Peyer's patch (tissue), 4 donors: Measurements from ENCODE around the gene MKS1. TPM values are rescaled to one million over a fixed set of nuclear protein-coding genes. Genes with fewer than 3 reads are reported as not detected.

Source experiments
- DNase-seq, 3 donors: peaks; one replicate each; pipeline ENCODE4 v3.0.0-alpha.2; 2017 to 2019
- H3K27ac ChIP-seq, 4 donors: fragments of 200-600 bp; sonication (generic); one replicate each; pipeline ENCODE4 v1.5.1; 2016 to 2019
- H3K27me3 ChIP-seq, 2 donors: fragments of 200-600 bp; sonication (generic); one replicate each; pipeline ENCODE4 v1.5.1; 2019
- H3K36me3 ChIP-seq, 3 donors: fragments of 200-600 bp; sonication (generic); one replicate each; pipeline ENCODE4 v1.5.1; 2016 to 2019
- H3K4me1 ChIP-seq, 4 donors: fragments of 200-600 bp; sonication (generic); one replicate each; pipeline ENCODE4 v1.5.1; 2016 to 2019
- H3K4me3 ChIP-seq, 4 donors: fragments of 200-600 bp; sonication (generic); 1 replicate in 3 of 4; 2 replicates in 1 of 4; pipeline ENCODE4 v1.5.1; 2016 to 2019; ENCODE audit warnings: mild to moderate bottlenecking in 1 of 4
- H3K9me3 ChIP-seq, 4 donors: fragments of 200-600 bp; sonication (generic); one replicate each; pipeline ENCODE4 v1.5.1; 2016 to 2019; ENCODE audit warnings: mild to moderate bottlenecking in 1 of 4
- CTCF ChIP-seq, 6 experiments: fragments of 450-650 bp in 4 of 6; fragments of 200-600 bp in 2 of 6; sonication (generic) in 1 of 6; IDR thresholded peaks; one replicate each; pipeline ENCODE4 v1.5.1; 2017 to 2019; ENCODE audit warnings: antibody characterized with exemption in 6 of 6, mild to moderate bottlenecking in 3 of 6, moderate library complexity in 1 of 6
- POLR2A ChIP-seq, 2 donors: fragments of 450-650 bp; IDR thresholded peaks; one replicate each; pipeline ENCODE4 v1.5.1; 2017; ENCODE audit warnings: antibody characterized with exemption in 2 of 2, mild to moderate bottlenecking in 2 of 2, moderate library complexity in 2 of 2
- total RNA-seq, 4 donors: library from RNA; depleted of rRNA; stranded (reverse); fragments of >200 nt; gene quantifications; one replicate each; pipeline ENCODE4 v1.1.0, GENCODE V29; 2016

Gene MKS1
- total RNA-seq, 4 donors from 2014 or later, result 6.7 to 20.9 (median 14.8) TPM

GRCh38 chr17:58219789-58220183 lies 731 bp upstream of the MKS1 start:
- Histone ChIP-seq H3K4me1 (peaks cover 0 to 6% (median 2%) of the 10 kb centered on the region in 4 donors), H3K27ac (peak overlapping the region; percentile 67 to 82 (median 77)), H3K4me3 (peak overlapping the region; percentile 58 to 95 (median 75)), H3K9me3 (no peaks in the 10 kb centered on the region), H3K36me3 (peaks cover 0 to 1% (median 0%) of the 10 kb centered on the region in 3 donors), H3K27me3 (no peaks in the 10 kb centered on the region)
- DNase-seq, result no peak
- no peak for TF ChIP-seq POLR2A (IDR thresholded peaks at IDR 0.05)
- TF ChIP-seq CTCF (IDR thresholded peaks at IDR 0.05), result no peak

- H3K27ac ChIP-seq, result no peak overlapping the region
- H3K4me1 ChIP-seq, result peaks cover 0 to 6% (median 2%) of the 10 kb centered on the region in 4 donors
- no peaks in the 10 kb centered on the region for H3K27me3 ChIP-seq
- no peak overlapping the region for H3K4me3 ChIP-seq
- TF ChIP-seq POLR2A (IDR thresholded peaks at IDR 0.05) (no peak), CTCF (IDR thresholded peaks at IDR 0.05) (no peak)
- H3K36me3 ChIP-seq, result peaks cover 0 to 20% (median 0%) of the 10 kb centered on the region in 3 donors
- DNase-seq, result no peak
- H3K9me3 ChIP-seq, result no peaks in the 10 kb centered on the region
These were observed 1.3 kb downstream of the MKS1 start for GRCh38 chr17:58217766-58218165.

GRCh38 chr17:58215685-58216084 lies 3.4 kb downstream of the MKS1 start:
- no peaks in the 10 kb centered on the region for H3K27me3 ChIP-seq
- H3K4me1 ChIP-seq, result peaks cover 0 to 6% (median 2%) of the 10 kb centered on the region in 4 donors
- H3K9me3 ChIP-seq, result no peaks in the 10 kb centered on the region
- H3K27ac ChIP-seq, result no peak overlapping the region
- no peak overlapping the region for H3K4me3 ChIP-seq
- no peak for DNase-seq
- H3K36me3 ChIP-seq, result peaks cover 0 to 34% (median 0%) of the 10 kb centered on the region in 3 donors
- no peak for TF ChIP-seq CTCF (IDR thresholded peaks at IDR 0.05)

- H3K36me3 ChIP-seq, result peaks cover 0 to 56% (median 0%) of the 10 kb centered on the region in 3 donors
- no peak for DNase-seq
- no peaks in the 10 kb centered on the region for H3K9me3 ChIP-seq
- no peaks in the 10 kb centered on the region for H3K27me3 ChIP-seq
- TF ChIP-seq CTCF (IDR thresholded peaks at IDR 0.05) (peak in 1 of 6 experiments; percentile 18), POLR2A (IDR thresholded peaks at IDR 0.05) (no peak)
- no peak overlapping the region for H3K27ac ChIP-seq
- no peak overlapping the region for H3K4me3 ChIP-seq
- no peaks in the 10 kb centered on the region for H3K4me1 ChIP-seq
These were observed 8.1 kb downstream of the MKS1 start for GRCh38 chr17:58210922-58211321.

DNA sequence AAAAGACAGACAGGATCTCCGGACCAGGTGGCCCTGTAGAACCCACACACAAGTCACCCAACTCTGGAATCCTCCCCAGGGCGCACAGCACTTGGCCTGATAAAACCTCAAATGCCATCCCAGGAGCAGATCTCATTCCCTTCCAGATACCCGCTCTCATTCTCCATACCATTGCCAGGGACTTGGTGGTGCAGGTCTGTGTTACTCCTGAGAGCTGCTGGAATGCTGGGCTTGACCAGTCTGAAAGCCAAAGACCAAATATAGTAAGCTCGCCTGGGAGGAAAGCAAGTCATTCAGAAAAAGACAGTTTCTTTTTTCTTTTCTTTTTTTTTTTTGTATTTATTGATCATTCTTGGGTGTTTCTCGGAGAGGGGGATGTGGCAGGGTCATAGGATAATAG lies 10.7 kb downstream of the MKS1 start:
- DNase-seq, result no peak
- TF ChIP-seq CTCF (IDR thresholded peaks at IDR 0.05) (no peak), POLR2A (IDR thresholded peaks at IDR 0.05) (no peak)
- no peaks in the 10 kb centered on the region for H3K4me1 ChIP-seq
- H3K27ac ChIP-seq, result no peak overlapping the region
- peaks cover 0 to 44% (median 0%) of the 10 kb centered on the region in 3 donors for H3K36me3 ChIP-seq
- no peak overlapping the region for H3K4me3 ChIP-seq
- no peaks in the 10 kb centered on the region for H3K27me3 ChIP-seq
- no peaks in the 10 kb centered on the region for H3K9me3 ChIP-seq

- DNase-seq, result no peak
- Histone ChIP-seq H3K27me3 (no peaks in the 10 kb centered on the region), H3K4me3 (no peak overlapping the region), H3K27ac (no peak overlapping the region), H3K36me3 (peaks cover 0 to 35% (median 0%) of the 10 kb centered on the region in 3 donors), H3K9me3 (no peaks in the 10 kb centered on the region), H3K4me1 (no peaks in the 10 kb centered on the region)
- TF ChIP-seq POLR2A (IDR thresholded peaks at IDR 0.05) (no peak), CTCF (IDR thresholded peaks at IDR 0.05) (no peak)
These were observed 11.6 kb downstream of the MKS1 start for GRCh38 chr17:58207451-58207850.
